DND-41 (cell line): ENCODE measurements around the gene PIK3R6.

ENCODE experiments used
- ATAC-seq: fragments of 200-7000 bp; cut with Tn5 transposase; 3 replicates; pipeline ENCODE4 v1.9.1; 2021; ENCODE audit warnings: low read depth; ENCODE audit not compliant: insufficient read depth
- DNase-seq: peaks from one replicate; pipeline ENCODE4 v3.0.0-alpha.2; 2020
- H2AFZ ChIP-seq: 2 replicates; pipeline ENCODE4 v1.6.0; 2012; ENCODE audit warnings: low read depth, low read length
- H3K27ac ChIP-seq: 2 replicates; pipeline ENCODE4 v1.5.1; 2012; ENCODE audit warnings: low read length, inconsistent platforms
- H3K27me3 ChIP-seq: fragments of 200-600 bp; sonication (generic); 2 replicates; pipeline ENCODE4 v1.6.0; 2012; ENCODE audit warnings: low read length, mild to moderate bottlenecking, inconsistent platforms; ENCODE audit not compliant: insufficient read depth, poor library complexity
- H3K36me3 ChIP-seq: 2 replicates; pipeline ENCODE4 v1.5.1; 2012; ENCODE audit warnings: low read length, inconsistent platforms; ENCODE audit not compliant: insufficient read depth
- H3K4me1 ChIP-seq: 2 replicates; pipeline ENCODE4 v1.5.1; 2012; ENCODE audit warnings: mild to moderate bottlenecking, low read length; ENCODE audit not compliant: insufficient read depth
- H3K4me2 ChIP-seq: 2 replicates; pipeline ENCODE4 v1.6.0; 2012; ENCODE audit warnings: mild to moderate bottlenecking, moderate library complexity, low read length, inconsistent platforms; ENCODE audit not compliant: insufficient read depth
- H3K4me3 ChIP-seq, 2 experiments: fragments of 200-600 bp in 1 of 2; shearing (Covaris generic) in 1 of 2; 2 replicates each; pipeline ENCODE4 v1.5.1; 2012 to 2016; ENCODE audit warnings: inconsistent platforms in 2 of 2, low read length in 2 of 2, mild to moderate bottlenecking in 2 of 2, low read depth in 1 of 2, moderate library complexity in 1 of 2
- H3K79me2 ChIP-seq: 2 replicates; pipeline ENCODE4 v1.6.0; 2012; ENCODE audit warnings: low read length, inconsistent platforms; ENCODE audit not compliant: insufficient read depth
- H3K9ac ChIP-seq: 2 replicates; pipeline ENCODE4 v1.6.0; 2012; ENCODE audit warnings: low read depth, mild to moderate bottlenecking, inconsistent platforms, low read length, moderate library complexity
- H3K9me3 ChIP-seq: 2 replicates; pipeline ENCODE4 v1.5.1; 2012; ENCODE audit warnings: low read length, moderate library complexity, mild to moderate bottlenecking, inconsistent platforms; ENCODE audit not compliant: insufficient read depth, severe bottlenecking
- H4K20me1 ChIP-seq: 2 replicates; pipeline ENCODE4 v1.6.0; 2012; ENCODE audit warnings: low read length; ENCODE audit not compliant: insufficient read depth
- CTCF ChIP-seq: IDR thresholded peaks from 2 replicates; pipeline ENCODE4 v1.5.1; 2012; ENCODE audit warnings: borderline replicate concordance, low read length, moderate library complexity, mild to moderate bottlenecking; ENCODE audit not compliant: poor library complexity, severe bottlenecking; ENCODE audit errors: extremely low read depth
- EZH2 ChIP-seq: IDR thresholded peaks from 3 replicates; pipeline ENCODE4 v1.6.1; 2012; ENCODE audit warnings: borderline replicate concordance, low read depth, mild to moderate bottlenecking, moderate library complexity, low read length, inconsistent platforms; ENCODE audit not compliant: severe bottlenecking

The PIK3R6 gene

GRCh38 chr17:8823279-8823678 is 44.2 kb downstream of the PIK3R6 start:
- TF ChIP-seq CTCF: no peak
- no peak for TF ChIP-seq EZH2
- H3K9me3 ChIP-seq: peaks cover 5% of the 10 kb centered on the region
- peaks cover 55% of the 10 kb centered on the region for H3K36me3 ChIP-seq
- H3K9ac ChIP-seq: no peak overlapping the region
- DNase-seq (no peak), ATAC-seq (no peak)
- H3K79me2 ChIP-seq: no peaks in the 10 kb centered on the region
- H3K4me3 ChIP-seq: no peak overlapping the region
- H3K4me2 ChIP-seq: no peak overlapping the region
- no peak overlapping the region for H2AFZ ChIP-seq
- no peaks in the 10 kb centered on the region for H3K27me3 ChIP-seq
- no peak overlapping the region for H3K27ac ChIP-seq
- no peaks in the 10 kb centered on the region for H4K20me1 ChIP-seq
- H3K4me1 ChIP-seq: peaks cover 7% of the 10 kb centered on the region

GRCh38 chr17:8822401-8823035 is 45.0 kb downstream of the PIK3R6 start:
- H2AFZ ChIP-seq: no peak overlapping the region
- ATAC-seq: no peak
- H3K4me3 ChIP-seq: no peak overlapping the region
- no peak for DNase-seq
- no peaks in the 10 kb centered on the region for H4K20me1 ChIP-seq
- no peak for TF ChIP-seq CTCF
- 0 out of 2 replicates have a peak overlapping the region, but pooled peaks have one; percentile 10 for H3K27ac ChIP-seq
- H3K4me1 ChIP-seq: peaks cover 7% of the 10 kb centered on the region
- H3K9ac ChIP-seq: no peak overlapping the region
- H3K79me2 ChIP-seq: no peaks in the 10 kb centered on the region
- H3K4me2 ChIP-seq: no peak overlapping the region
- H3K9me3 ChIP-seq: peaks cover 5% of the 10 kb centered on the region
- peaks cover 55% of the 10 kb centered on the region for H3K36me3 ChIP-seq
- no peaks in the 10 kb centered on the region for H3K27me3 ChIP-seq

- Histone ChIP-seq H4K20me1 (no peaks in the 10 kb centered on the region), H3K9me3 (peaks cover 5% of the 10 kb centered on the region), H3K27ac (no peak overlapping the region), H3K27me3 (no peaks in the 10 kb centered on the region), H3K4me3 (no peak overlapping the region), H3K36me3 (peaks cover 47% of the 10 kb centered on the region), H3K4me1 (peaks cover 7% of the 10 kb centered on the region), H3K9ac (no peak overlapping the region), H3K4me2 (no peak overlapping the region), H2AFZ (no peak overlapping the region), H3K79me2 (no peaks in the 10 kb centered on the region)
- no peak for DNase-seq
- TF ChIP-seq CTCF (no peak), EZH2 (no peak)
- no peak for ATAC-seq
Observed at GRCh38 chr17:8821446-8822105, 45.9 kb downstream of the PIK3R6 start.
